NCI-H510A (cell line): ENCODE results near the gene FAM135A.

ENCODE experiments used
- DNase-seq: peaks from one replicate; lab custom pipeline; 2025; lab: John Stamatoyannopoulos, UW

Gene FAM135A

GRCh38 chr6:70413114-70413991 is at the start of gene FAM135A:
FAM135A (plus strand) TSS chr6:70413508; CDS start chr6:70428343, 14,835 bp downstream.
- peak; percentile 87 for DNase-seq

- DNase-seq: no peak
These were observed 49.4 kb upstream of the FAM135A start for GRCh38 chr6:70363741-70364493.

- DNase-seq: peak; percentile 7
These were observed 43.9 kb upstream of the FAM135A start for GRCh38 chr6:70369332-70369950.

- no peak for DNase-seq
These were observed 42.8 kb upstream of the FAM135A start for GRCh38 chr6:70370496-70370895.

GRCh38 chr6:70371454-70372105 is 41.7 kb upstream of the FAM135A start:
- DNase-seq: peak; percentile 9

GRCh38 chr6:70375166-70375565 is 38.1 kb upstream of the FAM135A start:
- no peak for DNase-seq

GRCh38 chr6:70375882-70376281 is 37.4 kb upstream of the FAM135A start:
- DNase-seq: no peak

GRCh38 chr6:70376628-70377027 is 36.7 kb upstream of the FAM135A start:
- DNase-seq: no peak

GRCh38 chr6:70377372-70377771 is 35.9 kb upstream of the FAM135A start:
- no peak for DNase-seq

- DNase-seq: no peak
These were observed 33.8 kb upstream of the FAM135A start for GRCh38 chr6:70379473-70380013.

GRCh38 chr6:70380252-70380651 is 33.1 kb upstream of the FAM135A start:
- DNase-seq: no peak

GRCh38 chr6:70380771-70381416 is 32.4 kb upstream of the FAM135A start:
- no peak for DNase-seq

- DNase-seq: no peak
These were observed 31.9 kb upstream of the FAM135A start for GRCh38 chr6:70381417-70381782.

GRCh38 chr6:70385901-70386300 is 27.4 kb upstream of the FAM135A start:
- no peak for DNase-seq

- DNase-seq: no peak
These were observed 24.5 kb upstream of the FAM135A start for GRCh38 chr6:70388814-70389213.

- no peak for DNase-seq
These were observed 24.0 kb upstream of the FAM135A start for GRCh38 chr6:70389261-70389660.

- no peak for DNase-seq
These were observed 23.2 kb upstream of the FAM135A start for GRCh38 chr6:70390067-70390466.

- no peak for DNase-seq
These were observed 21.8 kb upstream of the FAM135A start for GRCh38 chr6:70391492-70391891.

GRCh38 chr6:70394518-70395300 is 18.6 kb upstream of the FAM135A start:
- DNase-seq: no peak

- no peak for DNase-seq
These were observed 18.0 kb upstream of the FAM135A start for GRCh38 chr6:70395301-70395672.

- DNase-seq: no peak
These were observed 17.1 kb upstream of the FAM135A start for GRCh38 chr6:70396163-70396562.
